Sigmoid colon (tissue), 4 donors: ENCODE measurements around the gene C1orf21.
A peak's percentile ranks its signal among the peaks of the same experiment; 100 is the strongest.

Source experiments
- CTCF ChIP-seq, 4 experiments: fragments of 450-650 bp in 3 of 4; fragments of 200-600 bp in 1 of 4; IDR thresholded peaks; one replicate each; pipeline ENCODE4 v1.5.1; 2016 to 2019; ENCODE audit warnings: antibody characterized with exemption in 4 of 4, mild to moderate bottlenecking in 3 of 4, moderate library complexity in 2 of 4
- POLR2A ChIP-seq, 2 donors: fragments of 450-650 bp; IDR thresholded peaks; one replicate each; pipeline ENCODE4 v1.6.1; 2016; ENCODE audit warnings: antibody characterized with exemption in 2 of 2, mild to moderate bottlenecking in 2 of 2, moderate library complexity in 2 of 2
- POLR2AphosphoS5 ChIP-seq, 4 donors: sonication (generic); formaldehyde crosslinking; IDR thresholded peaks; one replicate each; pipeline ENCODE4 v1.6.1; 2017; ENCODE audit warnings: antibody characterized with exemption in 4 of 4

- TF ChIP-seq CTCF (IDR thresholded peaks at IDR 0.05): peak in 2 of 4 experiments; percentile 12 to 19
- TF ChIP-seq POLR2A (IDR thresholded peaks at IDR 0.05): no peak
- peak; percentile 9 to 51 (median 29) for TF ChIP-seq POLR2AphosphoS5 (IDR thresholded peaks at IDR 0.05)
Measured at GRCh38 chr1:184387476-184388318, 868 bp downstream of the C1orf21 start.
